Lung (tissue), 16 donors: Measurements from ENCODE around the gene JDP2. TPM values are rescaled to one million over a fixed set of nuclear protein-coding genes. Genes with fewer than 3 reads are reported as not detected.
A peak's percentile ranks its signal among the peaks of the same experiment; 100 is the strongest.

Experiments used
- ATAC-seq: fragments of 200-7000 bp; cut with Tn5 transposase; one replicate; pipeline ENCODE4 v1.9.1; 2020; ENCODE audit warnings: moderate number of reproducible peaks; ENCODE audit not compliant: insufficient read depth, low FRiP score
- DNase-seq, 3 donors: peaks; one replicate each; pipeline ENCODE4 v3.0.0-alpha.2; 2013 to 2017
- H3K27ac ChIP-seq, 2 donors: one replicate each; pipeline ENCODE4 v1.5.1; 2013; ENCODE audit warnings: mild to moderate bottlenecking in 2 of 2, moderate library complexity in 2 of 2, control low read depth in 1 of 2, inconsistent platforms in 1 of 2, low read depth in 1 of 2, low read length in 1 of 2
- H3K27me3 ChIP-seq, 3 donors: one replicate each; pipeline ENCODE4 v1.5.1; 2013; ENCODE audit warnings: low read length in 2 of 3; ENCODE audit not compliant: control insufficient read depth in 3 of 3, insufficient read depth in 3 of 3
- H3K36me3 ChIP-seq, 4 donors: one replicate each; pipeline ENCODE4 v1.5.1; 2013; ENCODE audit warnings: low read length in 4 of 4, mild to moderate bottlenecking in 1 of 4, moderate library complexity in 1 of 4; ENCODE audit not compliant: control insufficient read depth in 4 of 4, insufficient read depth in 4 of 4
- H3K4me1 ChIP-seq, 5 donors: one replicate each; pipeline ENCODE4 v1.5.1; 2013; ENCODE audit warnings: low read length in 5 of 5, mild to moderate bottlenecking in 2 of 5, moderate library complexity in 1 of 5; ENCODE audit not compliant: control insufficient read depth in 5 of 5, insufficient read depth in 5 of 5
- H3K4me3 ChIP-seq: one replicate; pipeline ENCODE4 v1.5.1; 2013; ENCODE audit warnings: mild to moderate bottlenecking, control low read depth, moderate library complexity
- H3K9ac ChIP-seq, 2 donors: one replicate each; pipeline ENCODE4 v1.5.1; 2013; ENCODE audit warnings: low read length in 2 of 2, control low read depth in 1 of 2; ENCODE audit not compliant: insufficient read depth in 1 of 2
- H3K9me3 ChIP-seq, 4 donors: one replicate each; pipeline ENCODE4 v1.5.1; 2013; ENCODE audit warnings: low read length in 3 of 4, mild to moderate bottlenecking in 1 of 4, moderate library complexity in 1 of 4; ENCODE audit not compliant: control insufficient read depth in 4 of 4, insufficient read depth in 3 of 4
- WGBS, 2 donors: extraction: QIAGEN DNeasy Blood & Tissue Kit; methylation state at CpG; one replicate each; pipeline ENCODE4 v1.1.7; 2013; 5-methylcytosine and 5-hydroxymethylcytosine counted together
- long read RNA-seq, 5 donors: transcript quantifications; one replicate each; lab custom pipeline, GENCODE V29; 2026
- polyA plus RNA-seq, 2 donors: library from polyadenylated mRNA; stranded (reverse); fragments of 200-250 nt; gene quantifications; one replicate each; pipeline ENCODE4 v1.2.1, GENCODE V29; 2013
- total RNA-seq, 2 donors: library from RNA; depleted of rRNA in 1 of 2; stranded (reverse); fragments of >200 nt in 1 of 2; gene quantifications; one replicate each; pipeline ENCODE4 v1.2.1, GENCODE V29; 2014 to 2021
- TF ChIP-seq, protein P1 (sequence below): IDR thresholded peaks from 2 replicates; pipeline ENCODE4 v1.5.1; 2012; ENCODE audit warnings: mild to moderate bottlenecking; ENCODE audit errors: control extremely low read depth, extremely low read depth
- donor health status: control.
- donor health status: control.
- donor health status: Bipolar disorder and iron deficiency.
- donor health status: healthy.
- donor health status: DM: yes; HTN: yes; CAD: no.

JDP2 gene, protein sequence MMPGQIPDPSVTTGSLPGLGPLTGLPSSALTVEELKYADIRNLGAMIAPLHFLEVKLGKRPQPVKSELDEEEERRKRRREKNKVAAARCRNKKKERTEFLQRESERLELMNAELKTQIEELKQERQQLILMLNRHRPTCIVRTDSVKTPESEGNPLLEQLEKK
- total RNA-seq (10 to 100 TPM; 34.8 to 77.5 TPM), polyA plus RNA-seq (10 to 100 TPM; 38.0 to 88.9 TPM)
- long read RNA-seq, donor 1, transcript JDP2-206 (4 exons, 631 nt): major isoform, 25 of 37 reads
- long read RNA-seq, donor 1, partial matches to known transcripts: 12 of 37 reads
- long read RNA-seq, donor 1, other reads (novel, unspliced or antisense): 0 of 37 reads
- long read RNA-seq, donor 2, full-length matches to known transcripts: 6 of 6 reads
- long read RNA-seq, donor 2, partial matches to known transcripts: 0 of 6 reads
- long read RNA-seq, donor 2, other reads (novel, unspliced or antisense): 0 of 6 reads
- long read RNA-seq, donor 3, partial matches to known transcripts: 0 of 5 reads
- long read RNA-seq, donor 3, other reads (novel, unspliced or antisense): 0 of 5 reads
- long read RNA-seq, donor 4, transcript JDP2-206 (4 exons, 631 nt): major isoform, 5 of 5 reads
- long read RNA-seq, donor 4, partial matches to known transcripts: 0 of 5 reads
- long read RNA-seq, donor 4, other reads (novel, unspliced or antisense): 0 of 5 reads
- long read RNA-seq, donor 5, transcript JDP2-206 (4 exons, 631 nt): major isoform, 20 of 32 reads
- long read RNA-seq, donor 5, partial matches to known transcripts: 12 of 32 reads
- long read RNA-seq, donor 5, other reads (novel, unspliced or antisense): 0 of 32 reads

DNA sequence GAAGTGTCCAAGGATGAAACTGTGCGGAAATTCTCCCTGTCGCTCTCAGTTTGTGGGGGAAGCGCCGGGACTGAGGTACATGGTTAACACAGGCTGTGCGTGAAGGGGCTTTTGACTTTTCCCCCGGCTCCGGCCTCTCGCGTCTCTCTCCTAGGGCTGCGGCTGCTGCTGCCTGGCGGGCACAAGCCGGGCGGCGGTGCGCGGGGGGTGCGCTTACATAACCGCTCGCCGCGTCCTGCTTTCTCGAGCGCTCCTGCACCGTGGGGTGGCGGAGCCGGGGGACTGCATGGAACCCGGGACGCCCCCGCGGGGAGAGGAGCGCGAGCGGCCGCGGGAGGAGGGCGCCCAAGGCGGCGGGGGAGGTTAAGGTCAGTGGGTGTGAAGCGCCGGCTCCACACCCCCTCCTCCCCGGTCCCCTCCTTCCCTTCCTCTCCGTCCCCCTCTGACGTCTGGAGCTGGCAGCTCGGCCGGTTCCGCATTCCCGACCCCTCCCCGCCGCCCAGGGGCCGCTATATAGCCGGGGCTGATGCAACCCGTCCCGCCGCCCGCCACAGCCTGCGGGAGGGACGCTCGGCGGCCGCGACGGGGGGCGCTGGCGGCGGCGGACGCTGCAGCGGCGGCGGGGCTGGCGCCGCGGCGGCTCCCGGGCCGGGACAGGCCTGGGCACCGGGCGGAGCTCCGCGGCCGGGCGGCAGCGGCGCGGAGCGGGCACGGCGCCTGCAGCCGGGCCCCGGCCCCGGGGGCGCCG lies at the start of gene JDP2:
Gene JDP2 (plus strand): TSS at position 541 of the 748 bp plus-strand sequence. CDS start 9,899 bp downstream, outside the sequence.
- 0 to 1% methylated on average over 40 to 91 of the region's 93 CpGs for WGBS, 2 donors
- peak within 1 kb of the TSS; percentile 63 for H3K4me3 ChIP-seq
- peaks cover 14 to 47% (median 27%) of the 10 kb centered on the region in 5 donors for H3K4me1 ChIP-seq
- no peaks in the 10 kb centered on the region for H3K9me3 ChIP-seq
- DNase-seq (peak; percentile 95 to 96 (median 95)), ATAC-seq (peak; percentile 78)
- TF ChIP-seq, protein P1, sequence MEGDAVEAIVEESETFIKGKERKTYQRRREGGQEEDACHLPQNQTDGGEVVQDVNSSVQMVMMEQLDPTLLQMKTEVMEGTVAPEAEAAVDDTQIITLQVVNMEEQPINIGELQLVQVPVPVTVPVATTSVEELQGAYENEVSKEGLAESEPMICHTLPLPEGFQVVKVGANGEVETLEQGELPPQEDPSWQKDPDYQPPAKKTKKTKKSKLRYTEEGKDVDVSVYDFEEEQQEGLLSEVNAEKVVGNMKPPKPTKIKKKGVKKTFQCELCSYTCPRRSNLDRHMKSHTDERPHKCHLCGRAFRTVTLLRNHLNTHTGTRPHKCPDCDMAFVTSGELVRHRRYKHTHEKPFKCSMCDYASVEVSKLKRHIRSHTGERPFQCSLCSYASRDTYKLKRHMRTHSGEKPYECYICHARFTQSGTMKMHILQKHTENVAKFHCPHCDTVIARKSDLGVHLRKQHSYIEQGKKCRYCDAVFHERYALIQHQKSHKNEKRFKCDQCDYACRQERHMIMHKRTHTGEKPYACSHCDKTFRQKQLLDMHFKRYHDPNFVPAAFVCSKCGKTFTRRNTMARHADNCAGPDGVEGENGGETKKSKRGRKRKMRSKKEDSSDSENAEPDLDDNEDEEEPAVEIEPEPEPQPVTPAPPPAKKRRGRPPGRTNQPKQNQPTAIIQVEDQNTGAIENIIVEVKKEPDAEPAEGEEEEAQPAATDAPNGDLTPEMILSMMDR: no peak
- peak within 1 kb of the TSS; percentile 58 to 80 for H3K9ac ChIP-seq
- H3K36me3 ChIP-seq: peaks cover 0 to 8% (median 6%) of the 10 kb centered on the region in 4 donors
- H3K27me3 ChIP-seq: no peaks in the 10 kb centered on the region
- peak within 1 kb of the TSS; percentile 92 to 93 for H3K27ac ChIP-seq

DNA sequence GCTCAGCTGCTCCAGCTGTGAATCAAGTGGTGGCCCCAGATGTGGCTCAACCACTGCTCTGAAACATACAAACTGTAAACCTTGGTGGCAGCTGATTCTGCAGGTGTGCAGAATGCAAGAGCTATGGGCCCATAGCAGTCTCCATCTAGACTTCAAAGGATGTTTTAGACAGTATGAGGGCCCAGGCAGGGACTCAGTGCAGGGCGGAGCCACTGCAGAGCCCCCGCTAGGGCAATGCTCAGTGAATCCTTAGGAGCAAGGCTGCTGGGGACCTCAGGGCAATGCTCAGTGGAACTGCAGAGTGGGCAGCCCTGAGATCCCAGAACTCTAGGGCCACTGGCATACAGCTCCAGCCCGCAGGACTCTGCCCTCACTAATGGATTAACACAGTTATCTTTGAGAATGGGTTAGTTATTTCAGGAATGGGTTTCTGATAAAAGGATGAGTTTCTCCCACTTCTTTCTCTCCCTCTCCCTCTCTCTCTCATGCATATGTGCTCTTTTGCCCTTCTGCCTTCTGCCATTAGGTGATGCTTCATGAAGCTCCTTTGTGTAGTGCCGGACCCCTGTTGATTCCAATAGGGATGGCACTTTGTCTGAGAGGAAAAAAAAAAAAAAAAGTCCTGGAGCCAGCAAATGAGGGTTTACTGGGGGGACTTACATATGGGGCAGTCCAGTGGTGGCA lies 48.4 kb upstream of the JDP2 start:
- TF ChIP-seq, protein P1: no peak
- Histone ChIP-seq H3K4me1 (peaks cover 0 to 4% (median 0%) of the 10 kb centered on the region in 5 donors), H3K9ac (no peak overlapping the region), H3K27ac (no peak overlapping the region), H3K4me3 (no peak overlapping the region), H3K36me3 (no peaks in the 10 kb centered on the region), H3K27me3 (no peaks in the 10 kb centered on the region), H3K9me3 (no peaks in the 10 kb centered on the region)
- 94 to 95% methylated on average over 4 of the region's 4 CpGs for WGBS, 2 donors
- ATAC-seq (no peak), DNase-seq (no peak)

DNA sequence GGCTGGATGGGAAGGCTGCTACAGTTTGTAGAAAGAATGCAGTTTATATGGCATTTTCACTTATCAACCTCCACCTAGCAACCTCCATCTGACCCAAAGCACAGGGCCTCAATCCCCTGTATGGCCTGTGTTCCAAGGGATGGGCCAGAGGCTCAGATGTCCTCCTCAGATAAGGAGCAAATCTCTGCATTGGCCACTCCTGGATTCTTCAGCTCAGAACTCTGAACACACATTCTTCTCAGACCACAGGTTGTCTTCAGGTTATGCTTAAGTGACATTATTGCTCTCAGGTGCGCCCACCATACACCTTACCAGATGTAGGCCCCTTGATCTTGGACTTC lies 47.9 kb upstream of the JDP2 start:
- no peak for DNase-seq
- H3K4me3 ChIP-seq: no peak overlapping the region
- no peaks in the 10 kb centered on the region for H3K27me3 ChIP-seq
- no peaks in the 10 kb centered on the region for H3K9me3 ChIP-seq
- peaks cover 0 to 4% (median 0%) of the 10 kb centered on the region in 5 donors for H3K4me1 ChIP-seq
- no peak overlapping the region for H3K9ac ChIP-seq
- no peaks in the 10 kb centered on the region for H3K36me3 ChIP-seq
- no peak for ATAC-seq
- 94 to 96% methylated on average over 1 of the region's 1 CpG for WGBS, 2 donors
- TF ChIP-seq, protein P1: no peak
- H3K27ac ChIP-seq: no peak overlapping the region
